B cell (primary cell): ENCODE measurements around the gene IBTK. TPM values are rescaled to one million over a fixed set of nuclear protein-coding genes. Genes with fewer than 3 reads are reported as not detected.
"Not testable (repeated sequence)": the region's sequence is repeated elsewhere in the genome, so short reads cannot be mapped to it uniquely, and the experiment has no call there.

Source experiments
- ATAC-seq: fragments of 200-7000 bp; cut with Tn5 transposase; one replicate; pipeline ENCODE4 v1.10.0; 2021; ENCODE audit warnings: low read depth, mild to moderate bottlenecking, moderate number of reproducible peaks, moderate library complexity
- CTCF ChIA-PET: fragments of 350-600 bp; sonication (Branson Sonifier 250); formaldehyde crosslinking; loops from one replicate; lab custom pipeline; 2021; ENCODE audit warnings: antibody characterized with exemption, inconsistent platforms; lab: Charles Lee
- POLR2A ChIA-PET: fragments of 350-600 bp; sonication (Branson Sonifier 250); formaldehyde crosslinking; loops from one replicate; lab custom pipeline; 2021; ENCODE audit warnings: antibody characterized with exemption; lab: Charles Lee
- DNase-seq: peaks from one replicate; pipeline ENCODE4 v3.0.0; 2013
- H2AFZ ChIP-seq: 2 replicates; pipeline ENCODE4 v1.6.1; 2012; ENCODE audit warnings: mild to moderate bottlenecking, low read depth, low read length; ENCODE audit not compliant: insufficient read depth, poor library complexity, severe bottlenecking
- H3K27ac ChIP-seq, 2 donors: 1 replicate in 1 of 2; 2 replicates in 1 of 2; pipeline ENCODE4 v1.5.1; 2012 to 2013; ENCODE audit warnings: low read length in 2 of 2, mild to moderate bottlenecking in 2 of 2, moderate library complexity in 1 of 2
- H3K27me3 ChIP-seq, 4 experiments: fragments of 200-600 bp in 1 of 4; sonication (generic) in 1 of 4; replicated peaks in 1 of 4; 1 replicate in 2 of 4; 2 replicates in 2 of 4; pipeline versions ENCODE4 v1.6.1 to v1.7.0; 2013 to 2016; ENCODE audit warnings: low read length in 3 of 4, mild to moderate bottlenecking in 2 of 4, mixed read lengths in 1 of 4, moderate library complexity in 1 of 4; ENCODE audit not compliant: insufficient read depth in 4 of 4, control insufficient read depth in 3 of 4; ENCODE audit errors: control extremely low read depth in 1 of 4
- H3K36me3 ChIP-seq, 2 experiments: replicated peaks in 1 of 2; 1 replicate in 1 of 2; 2 replicates in 1 of 2; pipeline versions ENCODE4 v1.6.1 to v1.7.1; 2013; ENCODE audit warnings: low read length in 1 of 2; ENCODE audit not compliant: insufficient read depth in 2 of 2, control insufficient read depth in 1 of 2; ENCODE audit errors: control extremely low read depth in 1 of 2, extremely low read depth in 1 of 2
- H3K4me1 ChIP-seq, 2 donors: fragments of 200-600 bp in 1 of 2; sonication (generic) in 1 of 2; 1 replicate in 1 of 2; 2 replicates in 1 of 2; pipeline versions ENCODE4 v1.5.1 to v1.6.1; 2013 to 2017; ENCODE audit warnings: low read length in 2 of 2; ENCODE audit not compliant: control insufficient read depth in 2 of 2, insufficient read depth in 2 of 2
- H3K4me2 ChIP-seq: replicated peaks from 2 replicates; pipeline ENCODE3; 2012; ENCODE audit warnings: mild to moderate bottlenecking, low read depth, low read length; ENCODE audit not compliant: poor library complexity, severe bottlenecking
- H3K4me3 ChIP-seq, 5 experiments: fragments of 200-600 bp in 1 of 5; sonication (generic) in 1 of 5; 1 replicate in 3 of 5; 2 replicates in 2 of 5; pipeline versions ENCODE4 v1.5.1 to v1.7.0; 2011 to 2016; ENCODE audit warnings: low read length in 4 of 5, mild to moderate bottlenecking in 4 of 5, low read depth in 2 of 5, control low read depth in 1 of 5, moderate library complexity in 1 of 5; ENCODE audit not compliant: insufficient read depth in 1 of 5; ENCODE audit errors: control extremely low read depth in 1 of 5, extremely low read depth in 1 of 5
- H3K79me2 ChIP-seq: fragments of 200-600 bp; sonication (generic); one replicate; pipeline ENCODE4 v1.6.0; 2016; ENCODE audit warnings: low read length; ENCODE audit not compliant: control insufficient read depth, insufficient read depth
- H3K9ac ChIP-seq: fragments of 200-600 bp; sonication (generic); 2 replicates; pipeline ENCODE4 v1.6.1; 2017; ENCODE audit warnings: mild to moderate bottlenecking, low read length, moderate library complexity
- H3K9me3 ChIP-seq, 3 donors: one replicate each; pipeline versions ENCODE4 v1.6.1 to v1.7.1; 2013; ENCODE audit warnings: low read length in 2 of 3; ENCODE audit not compliant: control insufficient read depth in 2 of 3, insufficient read depth in 1 of 3; ENCODE audit errors: control extremely low read depth in 1 of 3
- H4K20me1 ChIP-seq: 2 replicates; pipeline ENCODE4 v1.6.0; 2012; ENCODE audit warnings: mild to moderate bottlenecking, low read length; ENCODE audit not compliant: insufficient read depth, control insufficient read depth, poor library complexity, severe bottlenecking
- H3K27ac Mint-ChIP-seq: one replicate; pipeline ENCODE4 v1.8.0; 2021; ENCODE audit warnings: mixed read lengths
- H3K27me3 Mint-ChIP-seq: one replicate; pipeline ENCODE4 v1.8.0; 2021; ENCODE audit warnings: mixed read lengths
- H3K4me1 Mint-ChIP-seq: one replicate; pipeline ENCODE4 v1.8.0; 2021; ENCODE audit warnings: mixed read lengths
- H3K4me3 Mint-ChIP-seq: one replicate; pipeline ENCODE4 v1.8.0; 2021; ENCODE audit warnings: mixed read lengths
- H3K9me3 Mint-ChIP-seq: one replicate; pipeline ENCODE4 v1.8.0; 2022; ENCODE audit warnings: mixed read lengths; ENCODE audit not compliant: insufficient read depth
- CTCF ChIP-seq: fragments of 200-600 bp; IDR thresholded peaks from one replicate; pipeline ENCODE4 v1.8.0; 2022; ENCODE audit warnings: antibody characterized with exemption, mild to moderate bottlenecking
- EZH2 ChIP-seq: IDR thresholded peaks from 2 replicates; pipeline ENCODE4 v1.6.1; 2012; ENCODE audit warnings: borderline replicate concordance, low read depth, mild to moderate bottlenecking, moderate library complexity, low read length; ENCODE audit not compliant: insufficient read depth, poor library complexity, severe bottlenecking
- WGBS: methylation state at CpG from one replicate; pipeline ENCODE4 v1.1.5; 2013; ENCODE audit warnings: missing lambda C conversion rate; ENCODE audit not compliant: insufficient coverage; 5-methylcytosine and 5-hydroxymethylcytosine counted together
- intact Hi-C: fragments of 100-400 bp; cut with micrococcal nuclease; formaldehyde crosslinking; loops from one replicate; pipeline ENCODE4 v1.10.0; 2022
- polyA plus RNA-seq: library from polyadenylated mRNA; depleted of rRNA; stranded (reverse); fragments of >200 nt; gene quantifications from 2 replicates; pipeline ENCODE4 v1.2.3, GENCODE V29; 2012
- total RNA-seq, 2 donors: library from RNA; stranded (reverse); fragments of 120-200 nt in 1 of 2; gene quantifications; 1 replicate in 1 of 2; 2 replicates in 1 of 2; pipeline versions ENCODE4 v1.2.3 to v1.2.4, GENCODE V29; 2013 to 2022

The IBTK gene
- total and polyA plus RNA-seq, 2 donors (not counting 1 experiment from before 2014, with no cell fraction given), result 4.4 to 28.3 TPM

- no peak overlapping the region for H3K4me3 ChIP-seq
- H3K9me3 ChIP-seq, result no peaks in the 10 kb centered on the region
- Mint-ChIP-seq H3K9me3 (no peaks in the 10 kb centered on the region), H3K27me3 (peaks cover 4% of the 10 kb centered on the region), H3K4me3 (no peak overlapping the region), H3K27ac (no peak overlapping the region), H3K4me1 (no peaks in the 10 kb centered on the region)
- no peak overlapping the region for H3K27ac ChIP-seq
- ATAC-seq (no peak), DNase-seq (no peak)
- no peak overlapping the region for H2AFZ ChIP-seq
- H3K36me3 ChIP-seq, result no peaks in the 10 kb centered on the region
- no peaks in the 10 kb centered on the region for H4K20me1 ChIP-seq
- no peak overlapping the region for H3K9ac ChIP-seq
- H3K79me2 ChIP-seq, result no peaks in the 10 kb centered on the region
- no CpG with 5 or more reads among the region's 2 CpGs for WGBS
- no peaks in the 10 kb centered on the region for H3K4me1 ChIP-seq
- no peaks in the 10 kb centered on the region for H3K27me3 ChIP-seq
- ChIA-PET POLR2A (no interaction called here), CTCF (no interaction called here)
- no peak for TF ChIP-seq EZH2
- no peak for TF ChIP-seq CTCF
- no peak overlapping the region for H3K4me2 ChIP-seq
- intact Hi-C loops, result no loop called here
These were observed 116.1 kb downstream of the IBTK start for GRCh38 chr6:82131441-82131840.

DNA sequence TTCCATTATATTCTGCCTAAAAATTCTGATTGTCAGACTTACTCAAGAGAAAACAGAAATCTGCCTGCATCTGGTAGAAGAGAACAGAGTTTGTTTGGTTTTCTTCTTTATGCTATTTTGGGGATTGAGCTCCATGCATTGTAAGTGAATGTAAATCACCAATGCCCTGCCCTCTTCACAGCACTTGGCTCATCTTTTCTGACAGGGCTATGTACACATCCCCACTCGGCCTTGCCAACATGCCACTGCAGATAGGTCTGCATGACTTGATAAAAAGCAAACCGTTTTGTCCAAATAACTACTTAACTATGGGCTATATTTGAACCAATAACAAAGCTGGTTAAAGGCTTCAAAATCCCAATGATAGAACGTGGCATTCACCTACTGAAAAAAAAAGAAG lies 117.7 kb downstream of the IBTK start:
- DNase-seq (no peak), ATAC-seq (no peak)
- no peaks in the 10 kb centered on the region for H3K9me3 Mint-ChIP-seq
- Histone ChIP-seq H3K36me3 (no peaks in the 10 kb centered on the region), H3K4me1 (no peaks in the 10 kb centered on the region), H3K4me2 (no peak overlapping the region), H3K27ac (no peak overlapping the region), H3K4me3 (no peak overlapping the region), H2AFZ (no peak overlapping the region), H3K9me3 (no peaks in the 10 kb centered on the region), H3K27me3 (no peaks in the 10 kb centered on the region), H3K9ac (no peak overlapping the region), H4K20me1 (no peaks in the 10 kb centered on the region), H3K79me2 (no peaks in the 10 kb centered on the region)
- ChIA-PET CTCF (interaction anchor here (0.5 kb wide), 1 partner anchor 906 kb away, joined by 3 read pairs; no protein-coding TSS in a partner anchor), POLR2A (no interaction called here)
- H3K4me1 Mint-ChIP-seq, result no peaks in the 10 kb centered on the region
- intact Hi-C loops, result no loop called here
- H3K27ac Mint-ChIP-seq, result no peak overlapping the region
- WGBS, result 83% methylated on average over 3 of the region's 3 CpGs
- no peak overlapping the region for H3K4me3 Mint-ChIP-seq
- peaks cover 4% of the 10 kb centered on the region for H3K27me3 Mint-ChIP-seq
- TF ChIP-seq CTCF (no peak), EZH2 (no peak)

DNA sequence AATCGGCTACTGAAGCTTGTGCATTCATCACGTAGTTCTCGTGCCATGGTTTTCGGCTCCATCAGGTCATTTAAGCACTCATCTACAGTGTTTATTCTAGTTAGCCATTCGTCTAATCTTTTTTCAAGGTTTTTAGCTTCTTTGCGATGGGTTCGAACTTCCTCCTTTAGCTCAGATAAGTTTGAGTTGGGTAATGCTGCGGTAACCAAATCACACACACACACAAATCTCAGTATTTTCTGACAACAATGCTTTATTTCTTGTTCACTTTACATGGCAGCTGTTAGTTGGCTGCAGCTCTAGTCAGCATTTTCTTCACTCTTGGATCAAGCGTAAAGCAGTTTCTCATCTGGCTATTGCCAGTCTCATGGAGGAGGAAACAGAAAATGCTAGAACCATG lies 118.6 kb downstream of the IBTK start:
- H3K9me3 ChIP-seq, H3K4me2 ChIP-seq, H3K27ac ChIP-seq, H2AFZ ChIP-seq, H3K9me3 Mint-ChIP-seq, H3K27me3 ChIP-seq, ATAC-seq, H3K4me3 Mint-ChIP-seq, POLR2A ChIA-PET, CTCF ChIA-PET, intact Hi-C loops, H3K4me3 ChIP-seq, H3K27me3 Mint-ChIP-seq, H3K9ac ChIP-seq, H3K4me1 ChIP-seq, H3K79me2 ChIP-seq, DNase-seq, H3K4me1 Mint-ChIP-seq, H3K27ac Mint-ChIP-seq, H3K36me3 ChIP-seq, H4K20me1 ChIP-seq: not testable (repeated sequence)
- 100% methylated on average over 1 of the region's 9 CpGs for WGBS
